Left kidney (tissue), 2 donors: Measurements from ENCODE around the gene PPP4R3A. TPM values are rescaled to one million over a fixed set of nuclear protein-coding genes. Genes with fewer than 3 reads are reported as not detected.
A peak's percentile ranks its signal among the peaks of the same experiment; 100 is the strongest.
"Not testable (repeated sequence)": the region's sequence is repeated elsewhere in the genome, so short reads cannot be mapped to it uniquely, and the experiment has no call there.

ENCODE experiments used
- DNase-seq: peaks from one replicate; pipeline ENCODE4 v3.0.0-alpha.2; 2013
- polyA plus RNA-seq: library from polyadenylated mRNA; unstranded; fragments of 120-200 nt; gene quantifications from one replicate; pipeline ENCODE4 v1.2.1, GENCODE V29; 2013; ENCODE audit not compliant: insufficient read length

PPP4R3A gene
- polyA plus RNA-seq, 1 donor: 136 TPM

DNA sequence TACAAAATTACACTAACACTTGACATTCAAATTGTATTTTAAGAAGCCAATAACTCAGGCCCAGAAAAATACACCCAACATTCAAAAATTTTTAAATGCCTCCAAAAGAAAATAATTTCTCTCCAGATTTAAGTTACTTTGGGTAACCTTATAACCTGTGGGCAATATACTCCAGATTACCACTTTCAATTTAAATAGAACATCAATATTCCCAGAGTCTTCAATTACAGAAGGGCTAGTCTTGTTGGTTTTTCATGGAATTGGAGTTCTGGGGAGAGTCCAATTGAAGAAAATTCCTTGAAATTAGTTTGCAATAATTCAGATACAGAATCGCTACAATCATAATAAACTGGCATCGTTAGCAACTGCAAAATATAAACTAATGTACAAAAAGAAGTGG lies 2.0 kb downstream of the PPP4R3A start:
- no peak for DNase-seq

DNA sequence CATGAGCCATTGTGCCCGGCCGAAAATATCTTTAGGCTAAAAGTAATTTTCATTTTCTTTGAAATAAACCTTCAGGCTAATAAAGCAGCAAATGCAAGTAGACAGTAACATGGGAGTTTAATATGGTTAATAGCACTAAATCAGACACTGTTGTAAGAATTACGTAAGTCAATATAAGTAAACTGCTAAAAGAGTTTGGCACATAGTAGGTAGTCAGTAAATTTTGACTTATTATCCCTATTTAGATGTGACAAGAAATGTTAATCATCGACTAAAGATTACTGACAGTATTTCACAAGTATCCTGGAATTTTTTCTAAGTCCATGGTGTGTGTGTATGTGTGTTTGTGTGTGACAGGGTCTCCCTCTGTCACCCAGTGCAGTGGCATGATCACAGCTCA lies 3.9 kb downstream of the PPP4R3A start:
- DNase-seq: no peak

DNA sequence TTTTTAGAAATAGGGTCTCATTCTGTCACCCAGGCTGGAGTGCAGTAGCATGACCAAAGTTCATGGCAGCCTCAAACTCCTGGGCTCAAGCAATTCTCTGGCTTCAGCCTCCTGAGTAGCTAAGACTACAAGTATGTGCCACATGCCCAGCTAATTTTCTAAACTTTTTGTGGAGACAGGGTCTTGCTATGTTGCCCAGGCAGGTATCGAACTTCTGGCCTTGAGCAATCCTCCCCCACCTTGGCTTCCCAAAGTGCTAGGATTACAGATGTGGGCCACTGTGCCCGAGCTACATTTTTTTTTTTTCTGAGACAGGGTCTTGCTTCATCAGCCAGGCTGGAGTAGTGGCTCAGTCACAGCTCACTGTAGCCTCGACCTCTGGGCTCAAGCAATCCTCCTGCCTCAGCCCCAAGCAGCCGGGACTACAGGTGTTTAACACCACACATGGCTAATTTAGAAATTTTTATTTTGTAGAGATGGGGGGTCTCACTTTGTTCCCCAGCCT lies 7.1 kb downstream of the PPP4R3A start:
- no peak for DNase-seq

DNA sequence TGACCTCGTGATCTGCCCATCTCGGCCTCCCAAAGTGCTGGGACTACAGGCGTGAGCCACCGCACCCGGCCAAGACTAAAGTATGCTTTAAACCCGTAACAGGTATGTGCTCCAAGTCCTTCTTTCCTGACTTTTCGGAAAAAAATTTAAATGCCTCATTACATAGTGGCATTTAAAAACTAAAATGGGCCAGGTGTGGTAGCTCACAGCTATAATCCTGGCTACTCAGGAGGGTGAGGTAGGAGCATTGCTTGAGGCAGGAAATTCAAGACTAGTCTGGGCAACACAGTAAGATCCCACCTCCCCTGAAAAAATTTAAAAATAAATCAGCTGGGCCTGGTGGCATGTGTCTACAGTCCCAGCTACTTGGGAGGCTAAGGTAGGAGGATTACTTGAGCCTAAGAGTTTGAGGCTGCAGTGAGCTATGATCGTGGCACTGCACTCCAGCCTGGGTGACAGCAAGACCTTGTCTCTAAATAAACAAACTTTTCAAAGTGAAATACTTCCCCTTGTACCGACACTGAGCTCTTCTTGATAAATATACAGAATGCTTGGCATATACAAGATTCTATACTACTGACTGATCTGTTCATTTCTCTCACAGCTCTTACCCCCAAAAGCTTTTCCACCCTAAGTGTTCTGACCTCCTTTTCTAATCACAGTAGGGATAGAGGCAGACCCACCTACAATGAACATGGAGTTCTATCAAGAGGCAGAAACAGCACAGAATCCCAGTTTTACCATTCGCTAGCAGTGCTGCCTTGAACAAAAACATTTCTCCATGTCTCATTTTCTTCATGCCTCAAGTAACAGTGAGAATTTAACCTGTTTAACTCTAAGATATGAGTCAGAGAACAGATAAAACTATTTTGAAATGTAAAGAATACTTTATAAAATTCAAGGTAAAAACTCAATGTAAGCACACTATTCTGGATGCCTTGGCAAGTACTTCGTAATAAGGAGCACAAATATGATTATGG lies 7.9 kb downstream of the PPP4R3A start:
- DNase-seq: no peak

DNA sequence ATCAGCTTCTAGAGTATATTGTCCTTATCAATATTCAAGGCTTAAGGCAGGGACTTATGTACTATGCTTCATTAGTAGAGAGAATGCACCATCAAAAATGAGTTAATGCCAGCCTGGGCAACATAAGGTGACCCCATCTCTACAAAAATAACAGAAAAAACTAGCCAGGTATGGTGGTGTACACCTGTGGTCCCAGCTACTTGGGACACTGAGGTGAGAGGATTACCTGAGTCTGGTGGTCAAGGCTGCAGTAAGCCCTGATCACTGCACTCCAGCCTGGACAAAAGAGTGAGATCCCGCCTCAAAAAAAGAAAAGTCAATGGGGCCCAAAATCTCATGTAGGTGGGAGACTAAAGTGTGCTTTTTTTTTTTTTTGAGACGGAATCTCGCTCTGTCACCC lies 8.8 kb downstream of the PPP4R3A start:
- DNase-seq: no peak

DNA sequence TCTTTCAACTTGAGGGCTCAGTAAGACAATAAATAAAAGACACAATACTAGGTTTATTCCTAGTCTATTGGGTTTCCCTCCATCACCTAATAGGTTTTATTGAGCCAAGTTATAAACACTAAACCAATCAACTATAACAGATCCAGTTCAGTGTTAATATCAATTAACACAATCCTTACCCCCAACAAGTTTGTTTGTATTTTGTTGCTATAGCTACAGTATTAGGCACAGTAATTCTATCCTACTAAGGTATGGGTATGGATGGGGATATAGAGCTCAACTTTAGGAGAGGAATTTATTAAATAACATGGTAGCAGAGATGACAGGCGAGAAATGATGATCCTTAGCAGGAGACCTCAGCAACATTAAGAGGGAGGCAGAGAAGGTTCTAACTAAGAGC lies 13.3 kb downstream of the PPP4R3A start:
- no peak for DNase-seq

DNA sequence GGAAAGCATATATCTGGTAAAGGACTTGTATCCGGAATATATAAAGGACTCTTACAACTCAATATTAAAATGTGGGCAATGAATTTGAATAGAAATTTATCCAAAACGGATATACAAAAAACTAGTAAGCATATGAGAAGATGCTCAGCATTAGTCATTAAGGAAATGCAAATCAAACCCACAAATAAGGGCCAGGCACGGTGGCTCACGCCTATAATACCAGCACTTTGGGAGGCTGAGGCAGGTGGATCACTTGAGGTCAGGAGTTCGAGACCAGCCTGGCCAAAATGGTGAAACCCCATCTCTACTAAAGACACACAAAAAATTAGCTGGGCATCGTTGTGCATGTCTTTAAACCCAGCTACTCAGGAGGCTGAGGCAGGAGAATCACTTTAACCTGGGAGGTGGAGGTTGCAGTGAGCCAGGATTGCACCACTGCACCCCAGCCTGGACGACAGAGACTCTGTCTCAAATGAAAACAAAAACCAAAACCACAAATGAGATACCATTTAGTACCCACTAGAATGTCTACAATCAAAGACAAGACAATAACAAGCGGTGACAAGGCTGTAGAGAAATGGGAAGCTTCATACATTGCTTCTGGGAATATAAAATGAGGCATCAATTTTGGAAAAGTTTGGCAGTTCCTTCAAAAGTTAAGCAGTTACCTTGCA lies 15.6 kb downstream of the PPP4R3A start:
- not testable (repeated sequence) for DNase-seq

DNA sequence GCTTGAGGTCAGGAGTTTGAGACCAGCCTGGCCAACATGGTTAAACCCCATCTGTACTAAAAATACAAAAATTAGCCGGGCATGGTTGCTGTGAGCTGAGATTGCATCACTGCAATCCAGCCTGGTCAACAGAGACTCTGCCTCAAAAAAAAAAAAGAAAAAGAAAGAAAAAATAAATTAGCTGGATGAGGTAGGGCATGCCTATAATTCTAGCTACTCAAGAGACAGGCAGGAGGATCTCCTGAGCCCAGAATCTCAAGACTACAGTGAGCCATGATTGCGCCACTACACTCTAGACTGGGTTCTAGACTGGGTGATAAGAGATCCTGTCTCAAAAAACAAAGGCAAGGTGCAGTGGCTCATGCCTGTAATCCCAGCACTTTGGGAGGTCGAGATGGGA lies 16.9 kb downstream of the PPP4R3A start:
- DNase-seq: no peak

DNA sequence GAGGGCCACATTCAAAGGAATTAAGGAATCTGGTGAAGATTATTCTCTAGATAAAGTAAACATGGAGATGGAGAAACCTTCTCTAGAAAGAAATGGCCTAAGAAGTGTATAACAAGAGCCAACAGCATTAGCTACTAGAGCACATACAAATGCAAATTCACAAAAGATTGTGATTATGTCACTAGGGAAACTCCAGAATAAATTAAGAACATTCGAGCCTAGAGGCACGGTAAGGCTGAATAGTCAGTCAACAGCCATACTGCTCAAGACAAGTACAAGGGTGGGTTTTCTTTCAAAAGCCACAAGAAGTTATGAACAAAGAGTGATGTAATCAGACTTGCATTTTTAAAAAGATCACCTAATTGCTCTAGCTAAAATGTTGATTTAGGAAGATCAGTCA lies 25.4 kb downstream of the PPP4R3A start:
- DNase-seq: no peak

DNA sequence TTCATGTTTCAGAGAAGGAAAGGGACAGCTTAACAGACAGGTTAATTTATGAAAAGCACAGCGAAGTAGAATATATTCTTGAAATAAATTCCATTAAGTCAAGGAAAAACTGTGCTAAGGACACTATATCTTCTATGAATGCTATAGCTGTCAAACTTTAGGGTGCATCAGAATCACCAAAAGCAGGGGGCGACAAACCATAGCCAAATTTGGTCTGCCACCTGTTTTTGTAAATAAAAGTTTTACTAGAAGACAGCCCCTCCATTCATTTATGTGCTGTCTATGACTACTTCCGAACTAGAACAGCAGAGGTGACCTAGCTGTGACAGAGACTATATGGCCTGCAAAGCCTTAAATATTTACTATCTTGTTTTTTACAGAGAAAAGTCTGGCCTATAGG lies 25.9 kb downstream of the PPP4R3A start:
- no peak for DNase-seq

DNA sequence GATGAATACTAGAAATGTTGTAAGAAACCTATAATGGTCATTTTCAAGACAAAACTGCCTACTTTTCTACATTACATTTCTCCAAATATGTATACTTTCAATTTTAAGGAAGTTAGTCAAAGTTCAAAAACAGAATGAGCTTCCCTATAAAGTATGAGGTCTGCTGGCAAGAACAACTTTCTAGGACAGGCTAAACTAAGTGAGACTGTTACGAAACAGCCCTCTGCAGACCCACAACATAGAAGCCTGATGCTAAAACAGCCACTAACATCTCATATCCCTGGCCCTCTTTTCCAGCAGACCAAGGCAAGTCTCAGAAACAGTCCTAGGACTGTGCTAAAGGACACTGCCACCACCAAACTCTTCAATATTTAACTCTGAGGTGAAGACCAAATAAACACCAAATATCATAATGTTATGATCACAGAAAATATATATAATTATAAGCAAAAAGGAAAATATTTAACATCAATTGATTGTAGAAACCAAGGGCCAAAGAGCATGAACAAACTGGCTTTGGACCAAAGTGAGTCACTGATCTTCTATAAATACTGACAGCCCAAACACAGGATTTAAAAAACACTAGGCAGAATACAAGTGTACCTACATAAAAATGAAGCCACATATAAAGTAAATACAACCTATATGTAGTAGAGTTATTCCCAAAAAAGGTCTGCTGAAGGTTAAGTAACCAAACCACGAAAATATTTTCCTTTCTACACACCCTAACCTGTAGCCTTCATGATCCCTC lies 27.7 kb downstream of the PPP4R3A start:
- no peak for DNase-seq

DNA sequence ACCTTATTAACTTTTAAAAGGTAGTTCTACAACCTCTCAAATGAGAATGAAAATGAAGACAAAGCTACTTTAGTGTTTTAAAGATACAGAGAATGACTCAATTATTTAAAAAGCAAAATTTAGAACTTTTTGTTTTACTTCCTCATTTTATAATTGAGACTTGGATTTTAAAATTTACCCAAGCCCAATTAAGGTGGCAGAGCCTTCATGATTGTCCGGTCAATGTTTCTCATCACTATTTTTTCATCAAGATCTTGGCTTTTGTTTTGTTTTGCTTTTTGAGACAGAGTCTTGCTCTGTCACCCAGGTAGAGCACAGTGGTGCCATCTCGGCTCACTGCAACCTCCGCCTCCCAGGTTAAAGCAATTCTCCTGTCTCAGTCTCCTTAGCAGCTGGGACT lies 32.7 kb downstream of the PPP4R3A start:
- DNase-seq: no peak

DNA sequence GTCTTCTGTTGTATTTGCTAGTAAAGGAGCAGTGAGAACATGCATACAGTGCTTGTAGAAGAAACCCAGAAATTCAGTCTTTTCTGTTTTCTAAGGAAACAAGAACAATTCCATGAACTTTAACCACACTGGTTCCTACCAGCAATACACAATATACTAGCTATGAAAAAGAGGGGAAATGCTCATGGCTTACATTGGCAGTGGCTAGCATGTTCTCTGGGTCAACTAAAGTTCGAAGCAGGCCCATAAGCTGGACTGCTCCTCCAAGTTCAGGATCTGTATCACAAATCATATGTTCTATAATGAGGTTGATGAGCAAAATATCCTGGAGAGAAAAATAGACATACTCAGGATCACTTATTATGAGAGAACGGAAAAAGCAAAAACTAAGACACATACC lies 37.1 kb downstream of the PPP4R3A start:
- no peak for DNase-seq

DNA sequence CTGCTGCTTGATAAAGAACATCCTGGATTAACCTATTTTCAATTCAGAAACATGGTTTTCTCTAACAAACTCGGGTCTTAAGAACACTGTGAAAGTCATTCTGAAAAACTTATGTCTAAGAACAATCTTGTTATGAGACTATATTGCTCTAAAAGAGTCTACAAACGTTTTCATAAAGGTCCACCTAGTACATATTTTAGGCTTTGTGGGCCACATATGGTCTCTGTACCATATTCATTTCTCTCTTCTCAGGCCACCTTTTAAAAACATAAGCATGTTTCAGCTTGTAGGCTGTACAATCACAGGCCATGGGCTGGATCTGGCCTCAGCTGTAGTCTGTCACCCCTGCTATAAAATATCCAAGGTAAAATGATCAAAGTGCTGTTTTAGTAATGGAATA lies 39.9 kb downstream of the PPP4R3A start:
- no peak for DNase-seq

DNA sequence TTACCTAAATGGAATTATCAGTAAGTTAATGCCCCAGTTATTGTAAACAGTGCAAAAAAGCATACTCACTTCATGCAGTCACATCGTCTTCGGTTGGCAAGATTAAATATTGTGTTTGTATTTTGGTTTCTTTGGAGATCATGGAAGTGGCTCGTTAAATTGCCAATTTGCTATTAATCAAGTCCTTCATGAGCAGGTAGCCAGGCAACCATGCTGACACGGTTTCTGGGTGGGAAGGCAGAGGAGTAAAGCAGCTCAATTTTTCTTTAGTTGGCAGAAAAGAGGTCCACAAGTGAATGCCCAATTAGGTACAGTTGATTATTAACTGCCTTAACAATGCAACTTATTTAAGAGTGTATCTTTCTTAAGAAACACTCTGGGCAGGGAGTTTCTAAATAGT lies 43.9 kb downstream of the PPP4R3A start:
- DNase-seq: peak; percentile 21

DNA sequence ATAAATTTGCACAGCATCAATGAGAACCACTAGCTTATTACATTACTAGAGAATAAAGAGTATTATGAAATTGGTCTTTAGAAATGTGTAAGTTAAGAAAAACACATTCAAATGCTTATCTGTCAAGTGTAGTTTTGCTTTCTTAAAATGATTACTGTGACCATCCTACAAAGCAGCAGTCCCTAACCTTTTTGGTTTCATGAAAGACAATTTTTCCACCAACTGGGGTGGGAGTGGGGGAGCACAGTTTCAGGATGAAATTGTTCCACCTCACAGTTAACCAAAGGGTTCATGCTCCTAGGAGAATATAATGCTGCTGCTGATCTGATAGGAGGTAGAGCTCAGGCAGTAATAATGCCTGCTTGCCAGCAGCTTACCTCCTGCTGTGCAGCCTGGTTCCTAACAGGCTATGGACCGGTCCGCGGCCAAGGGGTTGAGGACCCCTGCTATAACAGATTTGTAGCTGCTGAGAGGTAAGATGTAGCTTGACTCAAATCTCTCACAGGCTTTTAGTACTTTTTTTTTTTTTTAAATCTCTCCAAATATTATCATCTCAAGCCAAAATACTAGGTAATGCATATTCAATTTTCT lies 45.4 kb downstream of the PPP4R3A start:
- no peak for DNase-seq

DNA sequence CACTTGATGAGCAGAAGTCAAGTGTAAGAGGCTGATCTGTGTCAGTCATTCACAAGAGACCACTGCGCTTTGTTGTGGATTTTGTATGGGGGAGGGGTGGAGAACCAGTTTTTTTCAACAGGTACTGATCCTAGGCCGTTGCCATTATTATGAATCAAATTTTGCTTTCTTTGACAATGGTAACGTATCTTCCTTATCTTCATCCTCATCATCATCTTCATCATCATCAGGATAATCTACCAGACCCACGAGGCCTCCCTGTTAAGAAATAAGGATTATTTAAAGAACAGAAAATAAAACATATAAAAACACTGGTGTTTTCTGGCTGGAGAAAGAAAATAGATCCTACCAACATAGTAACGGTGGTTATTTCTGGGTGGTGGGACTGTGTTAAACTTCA lies 51.5 kb downstream of the PPP4R3A start:
- no peak for DNase-seq

DNA sequence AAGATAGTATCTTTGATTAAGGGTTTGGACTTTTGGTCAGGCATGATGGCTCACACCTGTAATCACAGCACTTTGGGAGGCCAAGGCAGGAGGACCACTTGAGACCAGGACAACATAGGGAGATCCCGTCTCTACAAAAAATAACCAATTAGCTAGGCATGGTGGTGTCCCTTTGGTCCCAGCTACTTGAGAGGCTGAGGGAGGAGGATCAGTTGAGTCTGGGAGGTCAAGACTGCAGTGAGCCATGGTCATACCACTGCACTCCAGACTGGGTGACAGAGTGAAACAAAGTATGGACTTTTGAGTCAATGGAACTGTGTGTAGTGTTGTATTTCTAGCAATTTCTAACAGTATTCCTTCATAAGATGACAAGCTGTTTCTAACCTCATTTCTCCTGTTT lies 53.8 kb downstream of the PPP4R3A start:
- DNase-seq: no peak

DNA sequence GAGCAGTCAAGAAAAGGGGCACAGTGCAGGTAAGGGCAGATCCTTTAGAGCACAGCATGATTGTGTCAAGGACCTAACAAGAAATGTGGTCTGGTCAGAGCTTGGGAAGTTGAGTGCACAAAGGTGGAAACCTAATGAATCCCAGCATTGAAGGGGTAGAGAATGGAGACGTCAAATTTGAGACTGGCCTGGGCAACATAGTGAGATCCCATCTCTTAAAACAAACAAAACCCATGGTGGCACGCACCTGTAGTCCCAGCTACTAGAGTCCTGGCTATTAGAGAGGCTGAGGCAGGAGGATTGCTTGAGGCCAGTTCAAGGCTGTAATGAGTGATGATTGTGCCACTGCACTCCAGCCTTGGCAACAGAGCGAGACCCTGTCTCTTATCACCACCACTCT lies 55.5 kb downstream of the PPP4R3A start:
- DNase-seq: no peak

DNA sequence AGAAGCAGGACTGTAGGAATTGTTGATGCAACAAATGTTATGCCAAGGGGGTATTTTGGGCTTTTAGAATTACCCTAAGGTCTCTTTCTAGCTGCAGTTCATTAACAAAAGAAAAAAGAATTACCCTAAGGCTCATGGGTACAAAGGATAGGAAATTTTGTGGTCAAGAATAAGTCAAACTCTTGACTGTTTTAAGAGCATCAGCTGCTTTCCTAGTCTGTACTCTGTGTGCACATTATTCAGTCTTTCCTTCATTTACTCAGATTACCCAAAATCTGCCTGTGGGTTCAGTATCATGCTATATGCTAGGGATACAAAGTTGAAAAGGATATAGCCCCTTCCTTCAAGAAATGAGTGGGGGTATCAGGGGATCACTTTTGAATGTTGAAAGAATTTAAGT lies 56.0 kb downstream of the PPP4R3A start:
- DNase-seq: no peak

DNA sequence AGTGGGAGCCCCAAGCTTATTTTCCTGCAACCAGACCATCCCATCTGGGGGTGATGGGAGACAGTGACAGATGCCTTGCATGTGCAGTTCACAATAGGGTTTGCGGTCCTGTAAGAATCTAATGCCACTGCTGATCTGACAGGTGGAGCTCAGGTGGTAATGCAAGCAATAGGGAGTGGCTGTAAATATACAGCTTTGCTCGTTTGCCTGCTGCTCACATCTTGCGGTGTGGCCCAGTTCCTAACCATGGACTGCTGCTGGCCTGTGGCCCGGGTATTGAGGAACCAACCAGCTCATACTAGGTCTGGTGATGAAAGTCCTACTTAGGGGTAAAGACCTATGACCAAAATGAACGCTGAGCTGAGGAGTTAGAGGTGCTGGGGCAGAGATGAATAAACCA lies 56.4 kb downstream of the PPP4R3A start:
- DNase-seq: no peak

DNA sequence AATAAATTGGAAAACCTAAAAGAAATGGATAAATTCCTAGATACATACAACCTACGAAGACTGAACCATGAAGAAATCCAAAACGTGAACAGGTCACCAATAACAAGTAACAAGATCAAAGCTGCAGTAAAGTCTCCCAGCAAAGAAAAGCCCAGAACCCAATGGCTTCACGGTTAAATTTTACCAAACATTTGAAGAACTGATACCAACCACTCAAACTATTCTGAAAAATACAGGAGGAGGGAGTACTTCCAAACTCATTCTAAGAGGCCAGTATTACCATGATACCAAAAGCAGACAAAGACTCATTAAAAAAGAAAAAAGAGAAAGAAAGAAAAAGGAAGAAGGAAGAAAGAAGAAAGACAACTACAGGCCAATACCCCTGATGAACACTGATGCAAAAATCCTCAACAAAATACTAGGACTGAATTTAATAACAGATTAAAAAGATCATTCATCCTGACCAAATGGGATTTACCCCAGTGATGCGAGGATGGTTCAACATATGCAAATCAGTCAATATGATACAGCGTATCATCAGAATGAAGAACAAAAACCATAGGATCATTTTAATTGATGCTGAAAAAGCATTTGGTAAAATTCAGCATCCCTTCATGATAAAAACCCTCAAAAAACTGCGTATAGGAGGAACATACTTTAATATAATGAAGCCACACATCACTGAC lies 65.6 kb downstream of the PPP4R3A start:
- DNase-seq: no peak
